Kidney (tissue), 14 donors: Measurements from ENCODE around the gene KLHL25. TPM values are rescaled to one million over a fixed set of nuclear protein-coding genes. Genes with fewer than 3 reads are reported as not detected.

ENCODE experiments used
- DNase-seq, 5 donors: peaks; one replicate each; pipeline ENCODE4 v3.0.0-alpha.2; 2013 to 2020
- FAIRE-seq: peaks from 2 replicates; lab custom pipeline; 2012; peaks lifted over from hg19 to GRCh38; lab: Jason Lieb, UNC
- H3K27ac ChIP-seq, 2 donors: one replicate each; pipeline ENCODE4 v1.7.0; 2013; ENCODE audit warnings: low read depth in 2 of 2, low read length in 2 of 2, inconsistent platforms in 1 of 2
- H3K27me3 ChIP-seq: one replicate; pipeline ENCODE4 v1.7.1; 2013; ENCODE audit warnings: low read length, inconsistent platforms; ENCODE audit not compliant: control insufficient read depth, insufficient read depth
- H3K36me3 ChIP-seq, 3 donors: one replicate each; pipeline versions ENCODE4 v1.7.0 to v1.7.1; 2013; ENCODE audit warnings: low read length in 3 of 3, control low read depth in 1 of 3, inconsistent platforms in 1 of 3; ENCODE audit not compliant: insufficient read depth in 3 of 3, control insufficient read depth in 2 of 3
- H3K4me1 ChIP-seq, 3 donors: one replicate each; pipeline versions ENCODE4 v1.7.0 to v1.7.1; 2013; ENCODE audit warnings: low read length in 3 of 3, inconsistent platforms in 1 of 3, low read depth in 1 of 3; ENCODE audit not compliant: control insufficient read depth in 2 of 3, insufficient read depth in 2 of 3
- H3K4me3 ChIP-seq, 3 donors: one replicate each; pipeline versions ENCODE4 v1.7.0 to v1.8.1; 2013; ENCODE audit warnings: low read length in 3 of 3, control low read depth in 1 of 3, inconsistent platforms in 1 of 3
- H3K9ac ChIP-seq, 3 donors: one replicate each; pipeline versions ENCODE4 v1.7.0 to v1.7.1; 2013; ENCODE audit warnings: low read length in 3 of 3, control low read depth in 1 of 3, inconsistent platforms in 1 of 3
- H3K9me3 ChIP-seq, 3 donors: one replicate each; pipeline versions ENCODE4 v1.7.0 to v1.7.1; 2013; ENCODE audit warnings: low read length in 3 of 3, control low read depth in 1 of 3, inconsistent platforms in 1 of 3; ENCODE audit not compliant: control insufficient read depth in 2 of 3, insufficient read depth in 1 of 3
- intact Hi-C: fragments of 100-400 bp; cut with DNase I; formaldehyde crosslinking; loops from one replicate; pipeline ENCODE4 v1.11.1; 2022
- polyA plus RNA-seq: library from polyadenylated mRNA; stranded (reverse); fragments of 350-450 nt; fragmentation: Illumina TruSeq; extraction: RNeasy Lipid Tissue Mini Kit (QIAGEN cat#74804); gene quantifications from one replicate; pipeline ENCODE4 v1.2.3, GENCODE V29; 2014; ENCODE audit warnings: low read depth, low replicate concordance; ENCODE audit not compliant: insufficient read depth
- total RNA-seq: library from RNA; stranded (reverse); fragmentation: NEBNext Ultra II Directional; extraction: Animal tissue kit (Norgen Biotek cat#: 25700); gene quantifications from one replicate; pipeline ENCODE4 v1.2.1, GENCODE V29; 2021
- TF ChIP-seq, protein P1 (sequence below): IDR thresholded peaks from 3 replicates; pipeline ENCODE4 v1.5.1; 2012; ENCODE audit warnings: mild to moderate bottlenecking, moderate library complexity, borderline replicate concordance; ENCODE audit not compliant: insufficient read depth; ENCODE audit errors: extremely low read depth
- donor health status: control.
- donor health status: control.
- donor health status: control.
- donor health status: control.
- donor health status: control.
- donor health status: DM: yes; HTN: yes; CAD: no.
- donor health status: Normal renal cell carcinoma (clear cell type).

Gene KLHL25
- total and polyA plus RNA-seq, 2 donors from 2014 or later, result 5.3 to 8.4 TPM

DNA sequence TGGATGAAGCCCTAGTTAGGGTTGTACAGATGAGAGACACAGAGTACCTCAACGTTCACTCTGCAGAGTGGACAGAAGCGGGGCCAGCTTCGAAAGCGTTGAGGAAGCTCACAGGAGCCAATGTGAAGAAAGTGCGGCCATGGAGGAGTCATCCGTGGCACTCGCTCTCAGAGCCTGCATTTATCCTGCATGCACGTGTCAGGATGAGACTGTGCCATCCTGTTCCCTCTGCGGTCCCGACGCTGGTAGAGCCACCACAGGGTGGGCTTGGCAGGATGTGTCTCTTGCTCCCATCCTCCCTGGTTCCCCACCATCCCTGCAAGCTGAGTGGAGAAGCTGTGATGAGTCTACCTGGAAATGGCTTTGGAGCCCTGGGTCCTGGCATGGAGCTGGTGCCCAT, 39.3 kb downstream of the KLHL25 start:
- Histone ChIP-seq H3K4me3 (no peak overlapping the region), H3K9ac (no peak overlapping the region), H3K4me1 (peaks cover 0 to 11% (median 9%) of the 10 kb centered on the region in 3 donors), H3K27me3 (no peaks in the 10 kb centered on the region), H3K27ac (no peak overlapping the region), H3K9me3 (no peaks in the 10 kb centered on the region), H3K36me3 (peaks cover 0 to 4% (median 0%) of the 10 kb centered on the region in 3 donors)
- DNase-seq, result peak in 2 of 5 donors; percentile 18 to 30
- no peak for FAIRE-seq
- TF ChIP-seq, protein P1, sequence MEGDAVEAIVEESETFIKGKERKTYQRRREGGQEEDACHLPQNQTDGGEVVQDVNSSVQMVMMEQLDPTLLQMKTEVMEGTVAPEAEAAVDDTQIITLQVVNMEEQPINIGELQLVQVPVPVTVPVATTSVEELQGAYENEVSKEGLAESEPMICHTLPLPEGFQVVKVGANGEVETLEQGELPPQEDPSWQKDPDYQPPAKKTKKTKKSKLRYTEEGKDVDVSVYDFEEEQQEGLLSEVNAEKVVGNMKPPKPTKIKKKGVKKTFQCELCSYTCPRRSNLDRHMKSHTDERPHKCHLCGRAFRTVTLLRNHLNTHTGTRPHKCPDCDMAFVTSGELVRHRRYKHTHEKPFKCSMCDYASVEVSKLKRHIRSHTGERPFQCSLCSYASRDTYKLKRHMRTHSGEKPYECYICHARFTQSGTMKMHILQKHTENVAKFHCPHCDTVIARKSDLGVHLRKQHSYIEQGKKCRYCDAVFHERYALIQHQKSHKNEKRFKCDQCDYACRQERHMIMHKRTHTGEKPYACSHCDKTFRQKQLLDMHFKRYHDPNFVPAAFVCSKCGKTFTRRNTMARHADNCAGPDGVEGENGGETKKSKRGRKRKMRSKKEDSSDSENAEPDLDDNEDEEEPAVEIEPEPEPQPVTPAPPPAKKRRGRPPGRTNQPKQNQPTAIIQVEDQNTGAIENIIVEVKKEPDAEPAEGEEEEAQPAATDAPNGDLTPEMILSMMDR, result no peak
- intact Hi-C loops, result no loop called here

DNA sequence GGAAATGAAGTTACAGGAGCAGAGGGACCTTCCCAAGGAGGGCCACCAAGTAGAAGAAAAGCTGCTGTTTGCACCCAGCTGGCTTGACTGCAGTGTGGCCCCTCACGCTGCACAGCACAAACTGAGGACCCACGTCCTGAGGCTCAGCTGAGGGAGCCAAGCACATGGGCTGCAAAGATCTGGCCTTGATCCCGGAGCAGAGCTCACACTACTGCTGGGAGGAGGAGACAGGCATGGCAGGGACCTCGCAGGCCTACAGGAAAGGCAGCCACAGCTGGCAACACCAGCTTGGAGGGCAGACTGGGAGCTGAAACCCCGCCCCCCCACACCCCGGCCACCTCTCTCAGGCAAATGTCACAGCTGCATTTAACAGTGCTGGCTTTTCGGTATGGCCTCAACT, 39.7 kb downstream of the KLHL25 start:
- DNase-seq (peak in 2 of 5 donors; percentile 33 to 64), FAIRE-seq (no peak)
- Histone ChIP-seq H3K9me3 (no peaks in the 10 kb centered on the region), H3K4me3 (no peak overlapping the region), H3K27ac (no peak overlapping the region), H3K4me1 (peaks cover 0 to 11% (median 10%) of the 10 kb centered on the region in 3 donors), H3K27me3 (no peaks in the 10 kb centered on the region), H3K9ac (no peak overlapping the region), H3K36me3 (peaks cover 0 to 4% (median 0%) of the 10 kb centered on the region in 3 donors)
- TF ChIP-seq, protein P1, result no peak
- intact Hi-C loops, result no loop called here

DNA sequence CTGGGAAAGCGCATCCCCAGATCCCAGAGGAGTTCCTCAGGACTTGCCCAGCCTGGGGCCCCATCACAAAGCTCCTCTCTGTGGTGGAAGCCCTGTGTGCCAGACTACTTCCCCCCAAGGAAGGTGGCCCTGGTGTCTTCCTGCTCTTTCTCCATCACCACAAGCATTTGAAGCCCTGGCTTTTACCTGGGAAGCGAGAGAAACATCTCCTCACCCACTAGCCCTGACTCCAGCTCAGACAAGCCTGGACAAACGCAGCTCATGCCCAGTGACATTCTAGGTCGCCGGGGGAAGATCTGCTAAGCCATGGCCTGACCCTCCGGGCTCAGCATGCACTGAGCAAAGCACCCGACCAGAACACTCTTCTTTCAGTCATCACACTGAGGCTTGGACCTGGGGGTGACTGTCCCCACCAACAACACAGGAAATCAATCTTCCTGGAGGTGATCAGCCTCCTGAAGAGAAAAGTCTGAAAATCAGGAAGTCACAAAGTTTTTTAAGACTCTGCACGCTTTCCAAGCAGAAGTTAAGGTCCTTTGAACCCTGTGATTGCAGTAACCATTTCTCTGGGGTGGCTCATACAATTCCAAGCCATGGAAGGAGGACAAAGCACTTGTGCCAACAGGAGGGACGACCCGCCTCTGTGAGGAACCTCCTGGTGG, 40.8 kb downstream of the KLHL25 start:
- Histone ChIP-seq H3K9ac (no peak overlapping the region), H3K36me3 (peaks cover 0 to 4% (median 0%) of the 10 kb centered on the region in 3 donors), H3K4me3 (no peak overlapping the region), H3K9me3 (no peaks in the 10 kb centered on the region), H3K27ac (no peak overlapping the region), H3K4me1 (peaks cover 0 to 11% (median 10%) of the 10 kb centered on the region in 3 donors), H3K27me3 (no peaks in the 10 kb centered on the region)
- no peak for FAIRE-seq
- intact Hi-C loops, result no loop called here
- DNase-seq, result peak in 2 of 5 donors; percentile 26 to 45
- TF ChIP-seq, protein P1, result no peak

DNA sequence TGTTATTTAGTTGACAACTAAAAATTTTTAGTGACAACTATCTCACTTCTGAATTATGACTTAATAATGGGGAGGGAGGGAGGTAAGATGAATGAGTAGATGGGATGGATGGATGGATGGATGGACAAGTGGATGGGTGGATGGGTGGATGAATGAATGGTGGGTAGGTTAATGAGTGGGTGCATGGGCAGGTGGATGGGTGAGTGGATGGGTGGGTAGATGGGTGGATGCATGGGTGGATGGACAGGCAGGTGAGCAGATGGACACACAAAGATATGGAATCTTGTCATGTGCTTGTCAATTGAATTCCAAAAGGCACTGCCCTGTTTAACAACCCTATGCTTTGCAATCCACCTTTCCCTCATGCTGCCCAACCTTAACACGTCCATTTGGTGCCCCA, 41.5 kb downstream of the KLHL25 start:
- H3K27me3 ChIP-seq, result no peaks in the 10 kb centered on the region
- H3K4me1 ChIP-seq, result peaks cover 0 to 11% (median 10%) of the 10 kb centered on the region in 3 donors
- H3K9me3 ChIP-seq, result no peaks in the 10 kb centered on the region
- H3K9ac ChIP-seq, result no peak overlapping the region
- no peak overlapping the region for H3K4me3 ChIP-seq
- H3K27ac ChIP-seq, result no peak overlapping the region
- TF ChIP-seq, protein P1, result no peak
- FAIRE-seq (no peak), DNase-seq (peak in 2 of 5 donors; percentile 14 to 16)
- intact Hi-C loops, result no loop called here
- H3K36me3 ChIP-seq, result peaks cover 0 to 4% (median 0%) of the 10 kb centered on the region in 3 donors
